H1 (cell line): ENCODE measurements around the gene GLUL. TPM values are rescaled to one million over a fixed set of nuclear protein-coding genes. Genes with fewer than 3 reads are reported as not detected.

Experiments used
- CTCF ChIA-PET: fragments of 300-600 bp; sonication (Branson Sonifier 250); formaldehyde crosslinking; loops from one replicate; lab custom pipeline; 2021; ENCODE audit not compliant: partially characterized antibody; lab: Charles Lee
- POLR2A ChIA-PET: fragments of 300-600 bp; sonication (Branson Sonifier 250); formaldehyde crosslinking; loops from one replicate; lab custom pipeline; 2021; ENCODE audit warnings: inconsistent platforms; ENCODE audit not compliant: partially characterized antibody; lab: Charles Lee
- DNase-seq, 2 experiments: peaks; one replicate each; pipeline versions ENCODE4 v3.0.0 to v3.0.0-alpha.2; 2010 to 2022; ENCODE audit warnings: low spot score in 2 of 2, low read depth in 1 of 2, mixed read lengths in 1 of 2
- FAIRE-seq: peaks from 2 replicates; lab custom pipeline; 2011; peaks lifted over from hg19 to GRCh38; lab: Jason Lieb, UNC
- H2AFZ ChIP-seq: 2 replicates; pipeline ENCODE4 v1.8.1; 2012; ENCODE audit warnings: low read length, inconsistent platforms
- H2AK5ac ChIP-seq: 2 replicates; pipeline ENCODE4 v1.6.1; 2013; ENCODE audit warnings: low read depth, low read length
- H2BK120ac ChIP-seq: replicated peaks from 2 replicates; pipeline ENCODE3; 2013; ENCODE audit warnings: low read depth, low read length, inconsistent platforms
- H2BK12ac ChIP-seq: 2 replicates; pipeline ENCODE4 v1.6.1; 2013; ENCODE audit warnings: low read depth, low read length
- H2BK15ac ChIP-seq: 2 replicates; pipeline ENCODE4 v1.6.1; 2013; ENCODE audit warnings: low read length
- H2BK20ac ChIP-seq: 2 replicates; pipeline ENCODE4 v1.6.1; 2013; ENCODE audit warnings: low read length
- H2BK5ac ChIP-seq: 2 replicates; pipeline ENCODE4 v1.6.1; 2013; ENCODE audit warnings: low read depth, low read length
- H3K14ac ChIP-seq: 2 replicates; pipeline ENCODE4 v1.6.1; 2013; ENCODE audit warnings: inconsistent platforms; ENCODE audit not compliant: insufficient read length
- H3K18ac ChIP-seq: 2 replicates; pipeline ENCODE4 v1.6.1; 2013; ENCODE audit warnings: low read length; ENCODE audit errors: extremely low read depth
- H3K23ac ChIP-seq: 2 replicates; pipeline ENCODE4 v1.6.1; 2013; ENCODE audit warnings: inconsistent platforms; ENCODE audit not compliant: insufficient read length
- H3K23me2 ChIP-seq: 2 replicates; pipeline ENCODE4 v1.6.1; 2013; ENCODE audit warnings: low read depth, low read length
- H3K27ac ChIP-seq: 2 replicates; pipeline ENCODE4 v1.6.1; 2011; ENCODE audit warnings: low read depth, low read length, inconsistent platforms
- H3K27me3 ChIP-seq, 4 experiments: replicated peaks in 1 of 4; 1 replicate in 1 of 4; 2 replicates in 3 of 4; pipeline versions ENCODE4 v1.6.1 to v1.8.1; 2011 to 2013; ENCODE audit warnings: low read length in 3 of 4, mild to moderate bottlenecking in 3 of 4, inconsistent platforms in 2 of 4, mixed read lengths in 2 of 4, moderate library complexity in 1 of 4; ENCODE audit not compliant: control insufficient read depth in 3 of 4, insufficient read depth in 3 of 4; ENCODE audit errors: extremely low read depth in 1 of 4
- H3K36me3 ChIP-seq, 4 experiments: 2 replicates each; pipeline versions ENCODE4 v1.6.1 to v1.8.1; 2011 to 2013; ENCODE audit warnings: mild to moderate bottlenecking in 4 of 4, low read length in 3 of 4, moderate library complexity in 2 of 4, control low read depth in 1 of 4, inconsistent platforms in 1 of 4; ENCODE audit not compliant: insufficient read depth in 4 of 4, control insufficient read depth in 2 of 4
- H3K4ac ChIP-seq: replicated peaks from 2 replicates; pipeline ENCODE3; 2013; ENCODE audit warnings: low read length, low read depth, mixed read lengths, inconsistent platforms; ENCODE audit not compliant: insufficient read length
- H3K4me1 ChIP-seq, 4 experiments: replicated peaks in 1 of 4; 1 replicate in 1 of 4; 2 replicates in 3 of 4; pipeline versions ENCODE4 v1.6.1 to v1.8.1; 2011 to 2013; ENCODE audit warnings: low read length in 3 of 4, inconsistent platforms in 2 of 4, mixed read lengths in 1 of 4; ENCODE audit not compliant: insufficient read depth in 4 of 4, control insufficient read depth in 3 of 4
- H3K4me2 ChIP-seq, 2 experiments: 2 replicates each; pipeline versions ENCODE4 v1.6.1 to v1.8.1; 2011 to 2013; ENCODE audit warnings: low read depth in 2 of 2, low read length in 2 of 2, control low read depth in 1 of 2, inconsistent platforms in 1 of 2, mild to moderate bottlenecking in 1 of 2; ENCODE audit not compliant: insufficient read depth in 1 of 2
- H3K4me3 ChIP-seq, 4 experiments: fragments of 200-600, 300-600 bp in 1 of 4; sonication (generic), shearing (Covaris generic), sonication (Bioruptor Twin) in 1 of 4; 2 replicates each; pipeline versions ENCODE4 v1.5.1 to v1.8.1; 2011 to 2016; ENCODE audit warnings: low read length in 4 of 4, low read depth in 3 of 4, control low read depth in 2 of 4, inconsistent platforms in 2 of 4, mild to moderate bottlenecking in 2 of 4, mixed read lengths in 1 of 4, moderate library complexity in 1 of 4; ENCODE audit not compliant: insufficient read depth in 2 of 4; ENCODE audit errors: extremely low read depth in 1 of 4
- H3K56ac ChIP-seq: replicated peaks from 2 replicates; pipeline ENCODE3; 2013; ENCODE audit warnings: low read depth, mild to moderate bottlenecking, mixed read lengths, low read length, inconsistent platforms; ENCODE audit not compliant: insufficient read length
- H3K79me1 ChIP-seq: 2 replicates; pipeline ENCODE4 v1.6.1; 2013; ENCODE audit warnings: low read depth, low read length, control low read depth
- H3K79me2 ChIP-seq, 2 experiments: 2 replicates each; pipeline versions ENCODE4 v1.6.1 to v1.8.1; 2012 to 2013; ENCODE audit warnings: low read length in 2 of 2, mild to moderate bottlenecking in 2 of 2, inconsistent platforms in 1 of 2; ENCODE audit not compliant: insufficient read depth in 2 of 2, control insufficient read depth in 1 of 2
- H3K9ac ChIP-seq, 4 experiments: replicated peaks in 1 of 4; 1 replicate in 1 of 4; 2 replicates in 3 of 4; pipeline versions ENCODE4 v1.6.1 to v1.8.1; 2011 to 2013; ENCODE audit warnings: low read depth in 3 of 4, low read length in 3 of 4, control low read depth in 2 of 4, mild to moderate bottlenecking in 2 of 4, moderate library complexity in 2 of 4, inconsistent platforms in 1 of 4; ENCODE audit errors: extremely low read depth in 1 of 4
- H3K9me3 ChIP-seq, 2 experiments: 2 replicates each; pipeline versions ENCODE4 v1.6.1 to v1.8.1; 2012 to 2013; ENCODE audit warnings: mild to moderate bottlenecking in 2 of 2, moderate library complexity in 2 of 2, control low read depth in 1 of 2, inconsistent platforms in 1 of 2, low read depth in 1 of 2, low read length in 1 of 2, mixed read lengths in 1 of 2; ENCODE audit not compliant: insufficient read depth in 2 of 2
- H4K20me1 ChIP-seq, 2 experiments: replicated peaks in 1 of 2; 2 replicates each; pipeline versions ENCODE3 to v1.8.1; 2011 to 2013; ENCODE audit warnings: inconsistent platforms in 2 of 2, low read length in 2 of 2, mild to moderate bottlenecking in 1 of 2; ENCODE audit not compliant: insufficient read depth in 2 of 2, control insufficient read depth in 1 of 2
- H4K5ac ChIP-seq: 2 replicates; pipeline ENCODE4 v1.6.1; 2013; ENCODE audit warnings: low read length, low read depth, mixed read lengths, inconsistent platforms; ENCODE audit not compliant: insufficient read length
- H4K8ac ChIP-seq: 2 replicates; pipeline ENCODE4 v1.8.0; 2013; ENCODE audit warnings: mild to moderate bottlenecking, moderate library complexity, low read length, inconsistent platforms; ENCODE audit not compliant: insufficient read depth; ENCODE audit errors: extremely low read depth
- H4K91ac ChIP-seq: replicated peaks from 2 replicates; pipeline ENCODE3; 2013; ENCODE audit warnings: low read length, mixed read lengths, inconsistent platforms; ENCODE audit not compliant: insufficient read length
- CBX5 ChIP-seq: fragments of 300-800, 300-1000 bp; sonication (generic); IDR thresholded peaks from 2 replicates; pipeline ENCODE4 v1.7.1; 2016; ENCODE audit warnings: antibody characterized with exemption, low read length, low read depth
- CTCF ChIP-seq, 3 experiments: IDR thresholded peaks; 1 replicate in 2 of 3; 2 replicates in 1 of 3; pipeline versions ENCODE4 v1.5.1 to v1.6.1; 2011; ENCODE audit warnings: low read length in 3 of 3, mild to moderate bottlenecking in 3 of 3, inconsistent platforms in 2 of 3, low read depth in 1 of 3, moderate library complexity in 1 of 3; ENCODE audit not compliant: insufficient read depth in 1 of 3; ENCODE audit errors: control extremely low read depth in 1 of 3
- E2F6 ChIP-seq: IDR thresholded peaks from 2 replicates; pipeline ENCODE4 v1.6.1; 2012; ENCODE audit warnings: inconsistent platforms
- EGR1 ChIP-seq: IDR thresholded peaks from 2 replicates; pipeline ENCODE4 v1.6.1; 2011; ENCODE audit warnings: low read depth, low read length, borderline replicate concordance
- PHF8 ChIP-seq: fragments of 200-600 bp; sonication (generic); conservative IDR thresholded peaks from 2 replicates; pipeline ENCODE4 v1.7.1; 2012; ENCODE audit warnings: low read depth, mild to moderate bottlenecking, inconsistent platforms, low read length, moderate library complexity
- SP2 ChIP-seq: IDR thresholded peaks from 2 replicates; pipeline ENCODE4 v1.6.1; 2012; ENCODE audit warnings: mild to moderate bottlenecking, low read length, inconsistent platforms
- WGBS, 2 experiments: shearing (Covaris generic) in 1 of 2; methylation state at CpG; one replicate each; pipeline versions ENCODE4 v1.1.6 to v1.1.7; 2013 to 2015; ENCODE audit warnings: low lambda C conversion rate in 2 of 2, mixed read lengths in 2 of 2, inconsistent platforms in 1 of 2, low coverage in 1 of 2, missing lambda C conversion rate in 1 of 2; ENCODE audit not compliant: insufficient replicate concordance in 2 of 2, insufficient coverage in 1 of 2, insufficient read length in 1 of 2; ENCODE audit errors: extremely low coverage in 1 of 2, missing lambda C conversion rate in 1 of 2; 5-methylcytosine and 5-hydroxymethylcytosine counted together
- polyA plus RNA-seq, 7 experiments: library from polyadenylated mRNA; depleted of rRNA in 3 of 7; stranded (reverse) in 5 of 7; unstranded in 2 of 7; fragments of >200 nt in 5 of 7; fragments of 200-250 nt in 2 of 7; gene quantifications; 1 replicate in 5 of 7; 2 replicates in 1 of 7; 4 replicates in 1 of 7; pipeline versions ENCODE4 v1.2.1 to v1.2.3, GENCODE V29; 2011 to 2013; ENCODE audit warnings: missing spikeins in 2 of 7, mixed read lengths in 2 of 7
- total RNA-seq: library from RNA; stranded (reverse); fragmentation: NEBNext Ultra II Directional; extraction: Animal tissue kit (Norgen Biotek cat#: 25700); gene quantifications from 2 replicates; pipeline ENCODE4 v1.2.1, GENCODE V29; 2021

Gene GLUL
- total and polyA plus RNA-seq, 2 of the 8 experiments (the other 6 are each of a cell fraction or from before 2014, with no cell fraction given): 261 to 453 TPM

- no peak overlapping the region for H3K56ac ChIP-seq
- 94% methylated on average over 13 of the region's 13 CpGs; no CpG with 5 or more reads in 1 of the 2 experiments for WGBS, 2 experiments
- no peak overlapping the region for H3K18ac ChIP-seq
- no peaks in the 10 kb centered on the region for H3K9me3 ChIP-seq
- H3K23me2 ChIP-seq: no peaks in the 10 kb centered on the region
- H2AK5ac ChIP-seq: no peak overlapping the region
- H3K14ac ChIP-seq: no peak overlapping the region
- no peak overlapping the region for H3K27ac ChIP-seq
- no peak overlapping the region for H2BK5ac ChIP-seq
- no peak overlapping the region for H3K4me3 ChIP-seq
- H2BK12ac ChIP-seq: no peak overlapping the region
- DNase-seq (no peak), FAIRE-seq (no peak)
- no peaks in the 10 kb centered on the region for H3K79me1 ChIP-seq
- no peaks in the 10 kb centered on the region for H3K36me3 ChIP-seq
- H2BK15ac ChIP-seq: no peak overlapping the region
- no peaks in the 10 kb centered on the region for H4K20me1 ChIP-seq
- H2BK20ac ChIP-seq: no peak overlapping the region
- no peak overlapping the region for H2AFZ ChIP-seq
- CTCF ChIA-PET: interaction anchor here (0.6 to 2.3 kb wide), 8 partner anchors 10 to 106 kb away, joined by 3 to 7 read pairs (median 3); no protein-coding TSS in a partner anchor
- no peaks in the 10 kb centered on the region for H3K79me2 ChIP-seq
- H3K4ac ChIP-seq: no peak overlapping the region
- H3K4me2 ChIP-seq: no peak overlapping the region
- no peaks in the 10 kb centered on the region for H3K27me3 ChIP-seq
- H4K91ac ChIP-seq: no peak overlapping the region
- H3K23ac ChIP-seq: no peak overlapping the region
- POLR2A ChIA-PET: no interaction called here
- peaks cover 0 to 4% (median 0%) of the 10 kb centered on the region in 4 experiments; a peak in 2 of 7 replicates for H3K4me1 ChIP-seq
- H3K9ac ChIP-seq: no peak overlapping the region
- H2BK120ac ChIP-seq: no peak overlapping the region
- no peak overlapping the region for H4K5ac ChIP-seq
- no peak overlapping the region for H4K8ac ChIP-seq
- TF ChIP-seq SP2 (no peak), CBX5 (no peak), PHF8 (no peak), E2F6 (no peak), EGR1 (no peak), CTCF (IDR thresholded peaks at IDR 0.05; ENCODE audit: control extremely low read depth in 1 of 3, insufficient read depth in 1 of 3, low read depth in 1 of 3, low read length in 3 of 3) (no peak)
Observed at GRCh38 chr1:182338806-182339370, 52.7 kb downstream of the GLUL start.
